HG03095 (cell line): Measurements from ENCODE around the gene RPS2.
"Not testable (repeated sequence)": the region's sequence is repeated elsewhere in the genome, so short reads cannot be mapped to it uniquely, and the experiment has no call there.

Experiments used
- ATAC-seq: cut with Tn5 transposase; IDR thresholded peaks from one replicate; pipeline ENCODE4 v1.9.1; 2021; ENCODE audit warnings: moderate library complexity; ENCODE audit not compliant: unreplicated experiment

Gene RPS2

DNA sequence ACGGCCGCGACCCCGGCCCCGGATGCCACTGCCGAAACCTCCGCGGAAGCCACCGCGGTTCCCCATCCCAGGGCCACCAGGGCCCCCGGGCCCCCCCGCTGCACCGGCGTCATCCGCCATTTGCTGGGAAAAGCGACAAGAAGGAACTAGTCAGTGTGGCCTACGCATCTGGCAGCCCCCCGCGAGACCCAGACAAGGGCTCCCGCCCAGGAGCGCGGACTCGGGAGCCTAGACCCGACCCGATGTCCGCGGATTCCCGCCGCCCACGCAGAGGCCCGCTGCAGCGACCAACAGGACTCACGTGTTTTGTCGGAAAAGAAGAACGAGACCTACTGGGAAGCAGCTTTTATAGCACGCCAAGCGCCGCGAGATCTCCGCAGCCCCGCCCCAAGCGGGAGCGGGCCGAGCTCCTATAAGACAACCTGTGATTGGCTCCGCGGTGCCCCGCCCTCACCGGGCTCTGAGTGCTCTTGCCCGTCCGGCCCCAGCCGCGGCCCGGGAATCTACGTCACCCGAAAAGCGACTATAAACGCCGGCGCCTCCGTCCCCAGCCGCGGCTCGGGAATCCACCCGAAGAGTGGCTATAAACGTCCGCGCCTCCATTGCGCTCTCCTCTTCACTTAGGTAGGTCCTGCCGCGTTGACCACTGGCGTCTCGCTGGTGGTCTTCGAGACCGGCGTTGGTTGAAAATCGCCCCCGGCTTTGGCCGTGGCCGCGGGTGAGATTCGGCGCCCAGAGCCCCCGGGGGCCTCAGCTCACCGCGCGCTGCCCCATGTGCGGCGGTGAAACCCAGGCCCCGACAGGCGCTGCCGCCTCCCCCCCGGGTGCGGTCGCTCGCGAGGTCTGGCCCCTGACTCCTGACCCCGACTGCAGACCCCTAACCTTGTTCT lies at the start of gene RPS2:
Gene RPS2, minus strand, starts transcription at position 321 of the 890 bp plus-strand sequence. Its CDS starts 201 bp downstream, at position 120.
- peak; percentile 75 for ATAC-seq

DNA sequence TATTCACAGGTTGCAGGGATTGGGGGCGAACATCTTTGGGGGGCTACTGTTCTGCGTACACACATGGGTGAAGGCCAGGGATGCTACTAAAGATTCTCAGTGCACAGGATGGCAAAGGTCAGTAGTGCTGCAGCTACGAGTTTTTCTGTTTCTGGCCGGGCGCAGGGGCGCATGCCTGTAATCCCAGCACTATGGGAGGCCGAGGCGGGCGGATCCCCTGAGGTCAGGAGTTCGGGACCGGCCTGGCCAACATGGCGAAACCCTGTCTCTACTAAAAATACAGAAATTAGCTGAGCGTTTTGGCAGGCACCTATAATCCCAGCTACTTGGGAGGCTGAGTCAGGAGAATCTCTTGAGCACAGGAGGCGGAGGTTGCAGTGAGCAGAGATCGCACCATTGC lies 48.9 kb upstream of the RPS2 start:
- no peak for ATAC-seq

DNA sequence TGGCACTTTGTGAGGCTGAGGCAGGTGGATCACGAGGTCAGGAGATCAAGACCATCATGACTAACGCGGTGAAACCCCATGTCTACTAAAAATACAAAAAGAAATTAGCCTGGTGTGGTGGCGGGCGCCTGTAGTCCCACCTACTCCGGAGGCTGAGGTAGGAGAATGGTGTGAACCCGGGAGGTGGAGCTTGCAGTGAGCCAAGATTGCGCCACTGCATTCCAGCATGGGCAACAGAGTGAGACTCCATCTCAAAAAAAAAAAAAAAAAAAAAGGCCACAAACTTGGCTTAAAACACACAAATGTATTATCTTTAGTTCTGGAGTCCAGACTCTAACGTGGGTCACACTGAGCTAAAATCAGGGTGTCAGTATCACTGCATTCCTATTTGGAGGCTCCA lies 47.1 kb upstream of the RPS2 start:
- not testable (repeated sequence) for ATAC-seq

DNA sequence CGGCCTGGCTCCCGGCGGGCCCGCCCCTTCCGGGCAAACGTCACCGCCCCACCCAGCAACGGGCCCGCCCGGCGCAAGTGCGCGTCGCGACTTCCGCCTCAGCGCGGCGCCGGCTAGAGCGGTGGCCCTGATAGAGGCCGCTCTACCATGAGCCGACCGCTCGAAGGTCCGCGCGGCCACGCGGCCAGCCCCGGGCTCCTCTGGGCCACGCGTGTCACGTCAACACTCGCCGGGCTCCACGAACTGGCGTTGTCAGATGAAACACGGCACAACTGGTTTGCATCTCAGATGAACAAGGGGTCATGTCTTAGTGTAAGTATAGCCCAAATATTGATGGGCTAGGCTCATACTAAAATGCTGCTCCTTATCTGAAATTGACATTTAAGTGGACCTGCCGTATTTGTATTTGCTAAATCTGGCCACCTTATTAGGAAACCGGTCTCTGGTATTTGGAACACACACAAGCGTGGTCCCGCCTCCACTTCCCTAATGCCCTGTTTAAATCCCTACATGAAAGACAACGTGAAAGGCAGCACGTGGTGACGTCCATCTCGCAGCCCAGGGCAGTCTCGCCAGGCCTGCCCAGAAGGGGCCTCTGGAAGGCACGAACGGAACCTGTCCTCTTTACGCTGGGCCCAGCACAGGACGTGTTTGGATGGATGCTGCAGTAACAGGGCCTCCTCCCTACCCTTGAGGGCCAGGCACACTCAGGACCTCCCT lies 45.3 kb upstream of the RPS2 start, which contains the start of gene ZNF598:
Gene ZNF598, minus strand, starts transcription at position 31 of the 720 bp plus-strand sequence.
- peak; percentile 72 for ATAC-seq

DNA sequence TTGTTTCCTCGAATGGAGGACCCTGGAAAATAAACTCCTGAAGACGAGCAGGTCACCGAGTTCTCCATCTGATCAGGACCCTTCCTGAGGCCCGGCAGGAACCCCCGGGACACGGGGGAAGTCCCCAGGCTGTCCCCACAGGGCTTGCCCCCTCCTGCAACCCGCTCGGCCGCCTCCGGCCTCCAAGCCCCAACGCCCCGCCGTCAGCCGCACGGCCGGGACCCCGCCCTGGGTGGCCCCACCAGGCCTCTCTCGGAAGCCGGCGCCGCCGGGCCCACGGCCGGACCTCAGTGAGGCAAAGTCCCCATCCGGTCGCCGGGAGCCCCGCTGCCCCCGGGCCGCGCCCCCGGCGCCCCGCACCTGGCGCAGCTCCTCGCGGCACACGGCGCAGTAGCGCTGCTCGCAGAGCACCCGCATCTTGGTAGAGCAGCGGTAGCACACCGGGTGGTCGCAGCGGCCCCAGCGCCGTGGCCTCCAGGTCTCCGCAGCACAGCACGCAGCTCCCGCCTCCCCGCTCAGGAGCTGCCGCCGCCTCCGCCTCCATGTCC lies 44.6 kb upstream of the RPS2 start:
- peak; percentile 29 for ATAC-seq

DNA sequence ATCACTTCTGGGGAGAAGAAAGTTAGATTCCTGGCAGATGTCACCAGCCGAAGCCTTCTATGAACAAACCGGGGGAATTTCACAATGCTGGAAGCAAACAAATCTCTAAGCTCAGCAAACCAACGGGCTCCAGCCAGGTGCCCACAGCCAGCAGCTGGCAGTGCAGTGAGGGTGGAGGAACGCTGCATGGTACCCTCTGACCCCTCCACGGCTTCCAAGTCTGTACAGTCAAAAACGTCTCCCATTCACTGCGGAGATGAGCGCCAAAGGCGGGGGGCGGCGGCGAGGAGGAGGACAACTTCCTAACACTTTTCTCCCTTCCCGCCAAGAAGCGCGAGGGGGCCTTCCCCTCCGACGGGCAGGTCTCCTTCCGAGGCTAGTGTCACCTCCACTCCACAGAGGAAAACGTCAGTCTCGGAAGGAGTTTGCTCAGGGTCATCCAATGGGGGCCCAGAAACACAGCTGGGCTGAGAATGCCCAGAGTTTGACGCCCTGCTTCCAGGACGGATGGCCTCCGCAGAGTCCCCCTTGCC lies 44.1 kb upstream of the RPS2 start:
- ATAC-seq, result no peak

DNA sequence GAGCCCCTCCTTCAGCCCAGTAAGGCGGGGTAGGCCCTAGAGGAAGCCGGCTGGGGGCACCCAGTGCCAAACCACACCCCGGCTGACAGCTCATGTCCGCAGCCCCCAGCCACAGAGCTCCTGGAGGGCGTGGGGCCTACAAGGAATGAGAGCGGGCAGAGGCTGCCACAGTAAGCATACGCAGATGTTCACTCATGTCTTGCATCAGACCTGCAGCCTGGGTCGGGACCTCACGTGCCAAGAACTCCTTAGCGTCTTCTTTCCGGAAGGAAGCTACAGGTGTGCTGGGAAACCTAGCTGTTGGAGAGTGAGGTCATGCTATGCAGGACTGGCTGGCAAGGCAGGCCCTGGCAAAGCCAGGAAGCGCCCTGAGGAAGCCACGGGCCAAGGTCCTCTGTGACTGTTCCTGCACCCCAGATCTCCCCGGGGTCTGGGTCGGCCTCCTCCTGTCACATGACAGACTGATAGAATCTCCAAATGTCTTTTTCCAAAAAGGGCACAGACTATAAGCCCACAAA lies 43.4 kb upstream of the RPS2 start:
- ATAC-seq, result no peak

DNA sequence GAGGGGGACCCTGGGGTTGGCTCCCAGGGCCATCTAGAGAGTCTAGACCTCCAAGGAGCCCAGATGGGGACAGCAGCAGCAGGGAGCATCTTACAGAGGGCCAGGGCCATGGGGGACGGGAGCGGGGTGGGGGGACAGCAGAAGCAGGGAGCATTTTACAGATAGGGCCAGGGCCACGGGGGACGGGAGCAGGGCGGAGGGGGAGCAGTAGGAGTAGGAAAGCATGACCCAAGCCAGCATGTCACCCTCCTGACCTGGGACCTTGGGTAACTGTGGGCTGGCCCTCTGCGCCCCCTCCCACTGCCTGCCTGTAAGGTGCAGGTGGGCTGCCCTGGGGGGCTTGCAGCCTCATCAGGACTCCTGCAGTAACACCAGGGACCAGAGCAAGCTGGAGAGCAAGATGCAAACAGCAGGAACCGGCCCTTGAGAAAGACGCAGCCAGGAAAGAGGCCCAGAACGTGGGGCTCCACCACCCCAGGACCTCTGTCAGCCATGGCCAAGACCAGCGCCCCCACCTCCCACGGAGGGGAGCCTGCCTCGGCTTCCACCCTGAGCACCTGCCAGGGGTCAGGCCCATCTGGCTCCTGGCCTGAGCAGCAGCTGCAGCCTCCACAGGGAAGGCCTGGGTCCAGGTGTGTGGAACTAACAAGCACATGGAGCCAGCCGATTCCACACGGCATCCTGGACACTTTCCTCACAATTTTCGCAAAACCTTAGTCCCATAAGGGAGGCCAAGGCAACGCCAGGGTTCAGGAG lies 42.6 kb upstream of the RPS2 start:
- no peak for ATAC-seq

DNA sequence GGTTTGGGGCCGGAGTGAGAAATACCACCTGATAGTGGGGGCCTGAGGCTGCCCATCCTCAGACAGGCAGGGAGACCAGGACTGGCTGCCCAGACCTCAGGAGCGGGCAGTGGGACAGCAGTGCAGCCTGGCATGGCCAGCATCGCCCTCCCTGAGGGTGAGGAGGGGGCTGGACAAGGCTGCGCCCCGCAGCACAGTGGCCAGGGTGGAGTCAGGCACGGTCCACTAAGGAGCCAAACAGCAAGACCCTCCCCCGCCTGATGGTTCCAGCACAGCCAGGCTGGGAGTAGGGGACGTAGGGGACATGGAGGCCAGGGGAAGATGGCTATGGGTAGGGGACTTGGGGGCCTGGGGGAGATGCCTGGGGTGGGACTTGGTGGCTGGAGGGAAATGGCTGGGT lies 41.7 kb upstream of the RPS2 start:
- ATAC-seq, result no peak

DNA sequence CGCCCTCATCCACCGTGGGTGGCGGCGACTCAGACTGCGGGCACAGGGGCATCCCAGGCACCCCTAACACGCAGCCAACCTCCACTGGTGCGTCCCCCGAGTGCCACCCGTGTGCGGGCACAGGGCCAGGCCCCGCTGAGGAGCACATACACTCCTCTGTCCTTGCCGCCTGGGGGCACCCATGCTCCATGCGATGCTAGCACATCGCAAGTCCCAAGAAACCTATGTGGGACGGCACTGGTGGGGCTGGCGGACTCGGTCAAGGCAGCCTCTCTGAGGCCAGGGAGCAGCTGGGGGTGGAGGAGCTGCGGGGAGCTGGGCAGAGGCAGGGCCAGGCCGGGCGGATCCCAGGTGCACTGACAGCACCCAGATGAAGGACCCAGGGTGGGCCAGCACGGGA lies 41.0 kb upstream of the RPS2 start:
- no peak for ATAC-seq

DNA sequence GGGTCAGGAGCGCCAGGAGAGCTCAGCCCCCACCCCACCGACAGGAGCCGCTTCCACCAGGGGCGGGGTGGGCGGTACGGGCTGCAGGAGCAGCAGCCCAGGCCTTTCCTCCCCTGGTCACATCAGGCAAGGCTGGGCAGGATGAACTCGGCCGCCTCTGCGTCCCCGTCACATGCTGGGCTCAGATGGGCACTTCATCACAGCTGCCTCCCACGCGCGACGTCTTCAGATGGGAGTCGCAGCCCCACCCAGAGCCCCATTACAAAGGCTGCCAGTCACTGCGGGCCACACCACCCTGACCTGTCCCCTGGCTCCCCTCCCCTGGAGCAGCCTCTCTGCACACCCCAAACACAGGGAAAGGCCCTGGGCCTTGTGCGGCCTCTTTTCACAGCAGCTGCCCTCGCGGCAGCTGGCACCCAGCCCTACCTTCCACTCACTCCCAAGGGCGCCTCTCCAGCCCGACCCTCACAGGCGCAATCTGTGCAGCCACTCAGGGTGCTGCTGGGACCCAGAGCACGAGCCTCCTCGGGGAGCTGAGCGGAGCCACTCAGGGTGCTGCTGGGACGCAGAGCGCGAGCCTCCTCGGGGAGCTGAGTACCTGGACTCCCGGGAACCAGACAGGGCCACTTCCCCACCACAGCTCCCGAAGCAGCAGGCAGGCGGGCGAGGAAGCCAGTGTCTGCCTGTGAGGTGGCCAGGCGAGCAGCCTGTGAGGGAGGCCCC lies 40.3 kb upstream of the RPS2 start:
- ATAC-seq, result no peak

DNA sequence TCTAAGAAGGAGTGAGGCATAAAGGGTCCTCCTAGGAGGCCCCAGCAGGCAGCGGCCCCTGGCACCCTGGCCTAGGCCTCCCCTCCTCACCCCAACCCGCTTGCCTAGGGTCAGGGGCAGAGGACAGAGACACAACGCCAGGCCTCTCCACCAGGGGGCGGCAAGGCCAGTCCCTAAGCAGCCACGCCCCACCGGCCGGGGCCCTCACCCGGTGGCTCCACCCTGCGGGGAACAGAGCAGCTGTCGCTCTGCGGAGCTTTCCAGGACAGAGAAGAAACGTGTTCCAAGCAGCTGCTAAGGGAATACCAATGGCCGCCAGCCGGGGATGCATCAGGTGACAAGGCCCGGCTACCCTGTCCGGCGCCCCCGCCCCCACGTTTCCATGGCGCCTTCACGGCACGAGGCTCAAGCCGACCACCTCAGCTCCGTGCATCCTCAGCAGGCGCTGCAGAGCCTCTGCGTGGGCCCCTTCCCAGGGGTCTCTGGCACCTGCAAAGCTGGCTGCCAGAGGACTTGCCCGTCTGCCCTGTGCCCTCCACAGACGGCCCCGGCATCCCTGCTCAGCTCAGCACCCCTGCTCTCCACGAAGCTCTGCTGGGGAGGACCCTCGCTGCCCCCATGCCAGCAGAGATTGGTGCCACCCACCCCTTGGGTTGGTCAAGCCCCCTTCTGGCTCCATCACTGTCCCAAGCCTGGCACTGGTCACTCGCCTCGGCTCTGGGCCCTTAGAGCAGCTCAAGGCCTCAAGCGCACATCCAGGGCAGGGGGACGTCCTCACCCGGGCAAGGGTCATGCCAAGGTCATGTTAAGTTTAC lies 39.4 kb upstream of the RPS2 start:
- no peak for ATAC-seq

DNA sequence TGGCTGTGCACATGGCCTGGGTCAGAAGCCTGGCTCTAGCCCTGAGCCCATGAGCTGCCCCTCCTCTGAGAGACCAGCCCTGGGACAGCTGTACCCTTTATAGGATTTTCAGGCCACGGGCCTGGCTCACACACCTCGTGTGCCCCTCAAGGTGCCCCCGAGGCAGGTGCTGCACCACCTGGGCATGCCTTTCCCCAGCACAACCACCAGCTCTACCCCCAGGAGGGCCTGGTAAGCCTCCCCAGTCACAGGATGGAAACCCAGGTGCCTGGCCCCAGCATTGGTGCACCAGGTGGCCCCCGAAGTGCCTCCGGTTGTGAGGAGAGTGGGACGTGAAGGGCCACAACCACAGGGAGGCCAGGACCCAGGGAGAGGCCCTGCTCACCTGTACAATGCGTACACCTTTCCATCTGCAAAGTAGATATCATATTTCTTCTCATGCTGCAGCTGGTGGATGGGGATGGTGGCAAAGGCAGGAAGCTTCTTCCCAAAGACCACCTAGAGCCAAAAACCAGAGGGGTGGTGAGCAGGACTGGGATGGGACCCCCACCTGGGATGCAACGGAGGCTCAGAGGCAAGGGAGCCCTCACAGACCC lies 38.7 kb upstream of the RPS2 start:
- no peak for ATAC-seq

DNA sequence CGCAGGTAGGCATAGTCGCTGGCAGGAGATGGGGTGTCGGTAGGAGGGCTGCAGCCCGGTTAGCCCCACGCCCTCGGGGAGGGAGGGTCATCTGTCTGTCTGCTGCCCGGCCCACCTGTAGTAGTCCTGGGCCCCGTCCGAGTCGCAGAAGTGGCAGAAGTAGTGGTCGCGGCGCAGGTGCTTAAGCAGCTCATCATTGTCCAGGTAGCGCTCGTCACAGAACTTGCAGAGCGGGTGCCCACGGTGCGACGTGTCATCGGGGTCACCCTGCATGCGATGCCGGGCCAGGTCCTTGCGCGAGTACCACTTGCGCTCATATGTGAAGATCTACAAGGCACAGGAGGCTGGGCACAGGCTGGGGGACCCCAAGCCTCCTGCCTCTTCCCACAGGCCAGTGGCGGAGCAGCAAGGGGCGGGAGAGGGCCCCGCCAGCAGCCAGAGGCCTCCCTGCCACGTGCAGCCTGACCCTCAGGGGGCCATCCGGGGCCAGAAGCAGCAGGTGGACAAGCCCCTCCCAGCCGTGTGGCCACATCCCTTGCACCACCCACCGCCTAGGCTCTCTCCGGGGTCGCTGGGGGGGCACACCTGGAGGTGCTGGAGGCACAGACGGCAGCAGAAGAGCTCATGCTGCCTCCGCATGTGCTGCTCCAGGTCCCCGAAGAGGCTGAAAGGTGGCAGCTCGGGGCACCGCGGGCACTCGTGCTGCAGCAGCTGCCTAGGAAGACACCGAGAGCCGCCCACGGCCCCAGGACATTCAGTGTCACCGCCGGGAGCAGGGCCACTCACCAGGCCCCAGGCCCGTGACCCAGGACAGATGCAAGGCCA lies 38.0 kb upstream of the RPS2 start:
- no peak for ATAC-seq

DNA sequence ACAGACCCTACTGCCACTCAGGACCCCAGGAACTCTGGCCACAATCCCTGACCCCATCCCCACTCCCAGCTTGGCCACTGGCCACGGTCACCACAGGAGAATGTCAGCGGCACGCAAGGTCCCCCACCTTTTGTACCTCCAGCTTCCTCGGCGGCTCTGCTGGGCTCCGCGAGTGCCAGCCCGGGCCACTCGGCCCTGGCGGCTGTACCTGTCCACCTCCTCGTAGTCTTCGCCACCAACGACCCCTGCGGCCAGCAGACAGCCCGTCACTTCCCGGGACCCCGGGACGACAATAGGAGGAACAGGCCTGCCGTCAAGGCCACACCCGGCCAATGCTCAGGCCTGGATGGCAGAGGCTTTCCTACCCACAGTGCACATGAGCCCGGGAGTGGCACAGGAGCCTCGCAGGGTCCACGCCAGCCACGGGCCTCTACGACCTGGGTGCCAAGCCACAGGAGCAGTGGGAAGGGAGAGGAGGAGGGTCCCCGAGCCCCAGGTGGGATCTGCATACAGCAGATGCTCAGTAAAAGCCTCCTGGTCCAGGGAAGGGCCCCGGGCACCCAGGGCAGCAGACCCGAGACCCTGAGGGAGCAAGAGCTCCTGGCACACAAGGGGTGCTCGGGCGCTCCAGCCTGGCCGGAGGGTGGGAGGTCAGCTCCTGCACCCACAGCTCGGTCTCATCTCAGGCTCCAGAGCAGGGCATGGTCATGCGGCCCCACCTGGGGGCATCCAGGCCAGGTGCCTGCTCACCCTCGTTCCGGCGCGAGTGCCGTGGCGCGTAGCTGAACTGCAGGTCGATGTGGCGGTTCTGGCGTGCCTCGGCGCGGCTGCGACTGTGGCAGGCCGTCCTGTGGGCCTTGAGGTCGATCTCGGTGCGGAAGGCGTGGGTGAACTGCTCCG lies 37.1 kb upstream of the RPS2 start:
- ATAC-seq, result no peak

DNA sequence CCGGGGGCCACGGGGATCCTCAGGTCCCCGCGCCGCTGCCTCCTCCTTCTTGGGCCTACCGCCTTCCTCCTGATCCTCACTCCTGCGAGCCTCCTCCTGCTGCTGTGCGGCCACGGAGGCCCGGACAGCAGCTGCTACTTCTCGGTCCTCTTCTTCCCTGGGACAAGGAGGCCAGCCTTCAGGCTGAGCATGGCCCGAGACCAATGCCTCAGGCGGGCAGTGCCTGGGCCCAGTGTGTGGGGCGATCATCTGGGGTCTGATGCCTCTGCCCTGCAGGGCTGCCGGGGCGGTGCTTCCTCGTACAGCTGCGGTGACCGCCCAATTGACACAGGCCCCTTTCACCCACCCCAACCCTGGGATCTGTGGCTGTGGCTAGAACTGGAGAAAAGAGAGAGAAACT lies 36.4 kb upstream of the RPS2 start:
- ATAC-seq, result no peak
